Measurements from ENCODE around the gene YBEY. TPM values are rescaled to one million over a fixed set of nuclear protein-coding genes. Genes with fewer than 3 reads are reported as not detected.

Gene YBEY
- total RNA-seq, 4 donors from 2014 or later = 4.8 to 33.5 (median 9.1) TPM; not detected in 1

DNA sequence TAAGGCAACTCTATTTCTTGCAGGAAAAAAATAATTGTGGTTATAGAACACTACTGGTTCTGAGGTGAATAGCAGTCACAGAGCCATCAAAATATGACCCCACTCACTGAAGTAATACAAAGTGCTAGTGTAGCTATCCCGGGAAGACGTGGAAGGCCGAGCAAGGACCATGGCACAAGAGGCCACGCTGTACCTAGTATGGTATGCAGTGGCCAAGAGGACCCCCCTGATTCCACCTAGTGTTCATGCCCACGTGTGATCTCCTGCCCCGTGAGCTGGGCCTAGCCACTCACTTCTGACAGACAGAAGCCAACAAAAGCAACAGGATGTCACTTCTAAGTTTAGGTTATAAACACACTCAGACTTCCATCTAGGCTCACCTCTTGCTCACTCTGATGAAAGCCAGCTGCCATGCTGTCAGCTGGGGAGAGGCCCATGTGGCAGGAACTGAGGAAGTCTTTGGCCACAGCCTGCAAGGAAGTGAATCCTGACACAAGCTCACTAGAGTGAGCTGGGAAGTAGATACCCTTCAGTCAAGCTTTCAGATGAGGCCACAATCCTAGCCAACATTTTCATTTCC, 35.9 kb upstream of the YBEY start:
- TF ChIP-seq, protein P1, sequence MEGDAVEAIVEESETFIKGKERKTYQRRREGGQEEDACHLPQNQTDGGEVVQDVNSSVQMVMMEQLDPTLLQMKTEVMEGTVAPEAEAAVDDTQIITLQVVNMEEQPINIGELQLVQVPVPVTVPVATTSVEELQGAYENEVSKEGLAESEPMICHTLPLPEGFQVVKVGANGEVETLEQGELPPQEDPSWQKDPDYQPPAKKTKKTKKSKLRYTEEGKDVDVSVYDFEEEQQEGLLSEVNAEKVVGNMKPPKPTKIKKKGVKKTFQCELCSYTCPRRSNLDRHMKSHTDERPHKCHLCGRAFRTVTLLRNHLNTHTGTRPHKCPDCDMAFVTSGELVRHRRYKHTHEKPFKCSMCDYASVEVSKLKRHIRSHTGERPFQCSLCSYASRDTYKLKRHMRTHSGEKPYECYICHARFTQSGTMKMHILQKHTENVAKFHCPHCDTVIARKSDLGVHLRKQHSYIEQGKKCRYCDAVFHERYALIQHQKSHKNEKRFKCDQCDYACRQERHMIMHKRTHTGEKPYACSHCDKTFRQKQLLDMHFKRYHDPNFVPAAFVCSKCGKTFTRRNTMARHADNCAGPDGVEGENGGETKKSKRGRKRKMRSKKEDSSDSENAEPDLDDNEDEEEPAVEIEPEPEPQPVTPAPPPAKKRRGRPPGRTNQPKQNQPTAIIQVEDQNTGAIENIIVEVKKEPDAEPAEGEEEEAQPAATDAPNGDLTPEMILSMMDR (IDR thresholded peaks at IDR 0.05) = no peak
- intact Hi-C loops (cut with DNase I; ENCODE audit: low total_unique reads) (no loop called here), in situ Hi-C loops (cut with MboI; ENCODE audit: low pct_ligation_motif_present in 1 of 4, low pct_unique_long_range_greater_than_20kb in 1 of 4, low sequenced_read_pairs in 3 of 4) (no loop called here)
- WGBS, 2 donors (ENCODE audit: low coverage in 1 of 2) = 85 to 100% methylated on average over 1 to 6 of the region's 6 CpGs
- Histone ChIP-seq H3K4me3 (no peak overlapping the region), H3K9me3 (no peaks in the 10 kb centered on the region), H3K36me3 (peaks cover 0 to 65% (median 27%) of the 10 kb centered on the region in 4 donors), H3K27me3 (no peaks in the 10 kb centered on the region), H3K4me1 (no peaks in the 10 kb centered on the region), H3K27ac (no peak overlapping the region)
- DNase-seq = no peak

DNA sequence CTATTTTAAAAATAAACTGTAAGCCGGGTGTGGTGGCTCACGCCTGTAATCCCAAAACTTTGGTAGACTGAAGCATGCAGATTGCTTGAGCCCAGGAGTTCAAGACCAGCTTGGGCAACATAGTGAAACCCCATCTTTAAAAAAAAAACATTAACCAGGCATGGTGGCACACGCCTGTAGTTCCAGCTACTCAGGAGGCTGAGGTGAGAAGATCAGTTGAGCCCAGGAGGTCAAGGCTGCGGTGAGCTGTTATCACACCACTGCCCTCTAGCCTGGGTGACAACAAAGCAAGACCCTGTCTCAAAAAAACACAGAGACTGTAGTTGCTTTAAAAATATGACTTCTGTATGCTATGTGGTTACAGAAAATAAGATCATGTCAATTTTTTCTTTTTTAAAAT, 33.3 kb upstream of the YBEY start:
- WGBS, 2 donors (ENCODE audit: low coverage in 1 of 2) = 90 to 97% methylated on average over 4 of the region's 4 CpGs
- intact Hi-C loops (cut with DNase I; ENCODE audit: low total_unique reads) = no loop called here
- peaks cover 0 to 68% (median 31%) of the 10 kb centered on the region in 4 donors for H3K36me3 ChIP-seq

DNA sequence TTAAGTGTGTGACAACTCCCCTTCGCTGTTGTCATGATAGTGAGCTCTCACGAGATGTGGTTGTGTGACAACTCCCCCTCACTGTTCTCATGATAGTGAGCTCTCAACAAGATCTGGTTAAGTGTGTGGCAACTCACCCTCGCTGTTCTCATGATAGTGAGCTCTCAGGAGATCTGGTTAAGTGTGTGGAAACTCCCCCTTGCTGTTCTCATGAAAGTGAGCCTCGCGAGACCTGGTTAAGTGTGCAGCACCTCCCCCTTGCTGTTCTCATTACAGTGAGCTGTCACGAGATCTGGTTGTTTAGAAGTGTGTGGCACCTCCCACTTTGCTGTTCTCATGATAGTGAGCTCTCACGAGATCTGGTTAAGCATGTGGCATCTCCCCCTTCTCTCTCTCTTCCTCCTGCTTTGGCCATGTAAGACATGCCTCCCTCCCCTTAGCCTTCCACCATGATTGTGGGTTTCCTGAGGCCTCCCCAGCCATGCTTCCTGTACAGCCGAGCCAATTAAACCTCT, 32.5 kb upstream of the YBEY start:
- intact Hi-C loops (cut with DNase I; ENCODE audit: low total_unique reads) (no loop called here), in situ Hi-C loops (cut with MboI; ENCODE audit: low pct_ligation_motif_present in 1 of 4, low pct_unique_long_range_greater_than_20kb in 1 of 4, low sequenced_read_pairs in 3 of 4) (no loop called here)
- WGBS, 2 donors (ENCODE audit: low coverage in 1 of 2) = 21 to 67% methylated on average over 2 to 8 of the region's 8 CpGs
- no peak for DNase-seq
- H3K9me3 ChIP-seq = no peaks in the 10 kb centered on the region
- peaks cover 0 to 68% (median 34%) of the 10 kb centered on the region in 4 donors for H3K36me3 ChIP-seq
- no peaks in the 10 kb centered on the region for H3K4me1 ChIP-seq
- H3K4me3 ChIP-seq = no peak overlapping the region
- H3K27ac ChIP-seq = no peak overlapping the region
- H3K27me3 ChIP-seq = no peaks in the 10 kb centered on the region
- TF ChIP-seq EP300 (IDR thresholded peaks at IDR 0.05; ENCODE audit: low read depth) = no peak
- no peak for TF ChIP-seq POLR2A (IDR thresholded peaks at IDR 0.05)
- TF ChIP-seq, protein P1 (IDR thresholded peaks at IDR 0.05) = no peak
- TF ChIP-seq POLR2AphosphoS5 (IDR thresholded peaks at IDR 0.05) = no peak

More for the DNA sequence above, 33.3 kb upstream of the YBEY start:
- Histone ChIP-seq H3K4me3 (no peak overlapping the region), H3K9me3 (no peaks in the 10 kb centered on the region), H3K27me3 (no peaks in the 10 kb centered on the region), H3K27ac (no peak overlapping the region), H3K4me1 (no peaks in the 10 kb centered on the region)
- DNase-seq = no peak
- no peak for TF ChIP-seq POLR2AphosphoS5 (IDR thresholded peaks at IDR 0.05)
- no peak for TF ChIP-seq POLR2A (IDR thresholded peaks at IDR 0.05)
- TF ChIP-seq EP300 (IDR thresholded peaks at IDR 0.05; ENCODE audit: low read depth) = no peak
- TF ChIP-seq, protein P1 (IDR thresholded peaks at IDR 0.05) = no peak
- in situ Hi-C loops (cut with MboI; ENCODE audit: low pct_ligation_motif_present in 1 of 4, low pct_unique_long_range_greater_than_20kb in 1 of 4, low sequenced_read_pairs in 3 of 4) = no loop called here

DNA sequence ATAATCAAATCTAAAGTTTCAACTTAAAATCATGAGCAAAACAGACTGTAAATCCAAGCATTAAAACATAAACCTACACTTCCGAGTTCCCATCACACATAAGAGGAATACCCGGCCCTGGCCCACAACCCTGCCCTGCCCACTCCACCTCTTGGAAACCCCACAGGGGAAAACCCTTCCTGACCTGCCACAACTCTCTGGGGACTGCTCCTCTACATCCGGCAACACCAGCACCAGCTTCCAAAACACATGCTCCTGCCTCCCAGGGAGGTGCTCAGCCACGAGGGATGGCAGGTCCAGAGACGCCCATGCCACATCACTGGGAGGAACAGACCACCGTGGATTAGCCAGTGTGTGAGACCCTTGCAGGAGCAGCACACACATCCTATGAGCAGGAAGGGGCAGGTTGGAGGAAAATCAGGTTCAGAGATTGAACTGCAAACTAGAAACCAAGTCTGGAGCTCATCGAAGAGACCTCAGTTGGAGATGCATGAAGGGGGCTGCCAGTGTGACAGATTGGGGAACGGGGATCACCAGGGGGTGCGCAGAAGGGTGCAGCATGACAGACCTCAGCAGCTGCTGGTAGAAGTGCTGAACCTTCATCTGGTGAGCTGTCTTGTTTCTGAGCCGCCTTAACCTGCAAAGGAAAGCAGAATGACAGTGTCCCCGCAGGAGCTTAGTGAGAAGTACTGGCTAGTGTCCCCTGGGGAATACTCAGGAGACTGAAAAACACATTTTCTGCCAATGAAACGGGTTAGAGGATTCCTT, 31.8 kb upstream of the YBEY start:
- H3K4me3 ChIP-seq = no peak overlapping the region
- intact Hi-C loops (cut with DNase I; ENCODE audit: low total_unique reads) = no loop called here
- WGBS, 2 donors (ENCODE audit: low coverage in 1 of 2) = 78 to 89% methylated on average over 8 to 12 of the region's 12 CpGs
- no peak for TF ChIP-seq EP300 (IDR thresholded peaks at IDR 0.05; ENCODE audit: low read depth)
- no peak for TF ChIP-seq POLR2AphosphoS5 (IDR thresholded peaks at IDR 0.05)
- TF ChIP-seq POLR2A (IDR thresholded peaks at IDR 0.05) = no peak
- TF ChIP-seq, protein P1 (IDR thresholded peaks at IDR 0.05) = no peak
- H3K9me3 ChIP-seq = no peaks in the 10 kb centered on the region
- no peak for DNase-seq
- H3K27ac ChIP-seq = no peak overlapping the region
- in situ Hi-C loops (cut with MboI; ENCODE audit: low pct_ligation_motif_present in 1 of 4, low pct_unique_long_range_greater_than_20kb in 1 of 4, low sequenced_read_pairs in 3 of 4) = no loop called here
- H3K4me1 ChIP-seq = no peaks in the 10 kb centered on the region
- H3K36me3 ChIP-seq = peaks cover 0 to 72% (median 35%) of the 10 kb centered on the region in 4 donors
- H3K27me3 ChIP-seq = no peaks in the 10 kb centered on the region

Data from transverse colon (tissue), 4 donors.